Esophagus squamous epithelium (tissue), 5 donors: ENCODE results near the gene CSF2RB. TPM values are rescaled to one million over a fixed set of nuclear protein-coding genes. Genes with fewer than 3 reads are reported as not detected.

ENCODE experiments used
- DNase-seq: peaks from one replicate; lab custom pipeline; 2025; lab: John Stamatoyannopoulos, UW
- H3K27ac ChIP-seq, 4 donors: fragments of 200-600 bp; sonication (generic); one replicate each; pipeline ENCODE4 v1.5.1; 2016 to 2019; ENCODE audit warnings: mild to moderate bottlenecking in 1 of 4
- H3K27me3 ChIP-seq, 4 donors: fragments of 200-600 bp; sonication (generic); 1 replicate in 3 of 4; 2 replicates in 1 of 4; pipeline versions ENCODE4 v1.5.1 to v1.6.0; 2017 to 2021; ENCODE audit warnings: antibody characterized with exemption in 1 of 4
- H3K36me3 ChIP-seq, 3 donors: fragments of 200-600 bp; sonication (generic); one replicate each; pipeline ENCODE4 v1.5.1; 2016 to 2019
- H3K4me1 ChIP-seq, 3 donors: fragments of 200-600 bp; sonication (generic); one replicate each; pipeline ENCODE4 v1.5.1; 2017 to 2019
- H3K4me3 ChIP-seq, 4 donors: fragments of 200-600 bp; sonication (generic); 1 replicate in 3 of 4; 2 replicates in 1 of 4; pipeline ENCODE4 v1.5.1; 2016 to 2019; ENCODE audit warnings: mild to moderate bottlenecking in 2 of 4, moderate library complexity in 1 of 4
- H3K9me3 ChIP-seq, 3 donors: fragments of 200-600 bp; sonication (generic); one replicate each; pipeline ENCODE4 v1.5.1; 2016 to 2019
- POLR2A ChIP-seq, 4 donors: fragments of 450-650 bp; IDR thresholded peaks; one replicate each; pipeline ENCODE4 v1.6.1; 2017; ENCODE audit warnings: antibody characterized with exemption in 4 of 4, mild to moderate bottlenecking in 4 of 4, moderate library complexity in 3 of 4
- WGBS, 2 donors: methylation state at CpG; one replicate each; pipeline ENCODE4 v1.1.5; 2018; 5-methylcytosine and 5-hydroxymethylcytosine counted together
- intact Hi-C: fragments of 100-400 bp; cut with DNase I; formaldehyde crosslinking; loops from one replicate; pipeline ENCODE4 v1.15.0; 2022
- total RNA-seq, 4 donors: library from RNA; depleted of rRNA; stranded (reverse); fragments of >200 nt; gene quantifications; one replicate each; pipeline ENCODE4 v1.1.0, GENCODE V29; 2016
- TF ChIP-seq, protein P1 (sequence below), 6 experiments: fragments of 450-650 bp in 4 of 6; fragments of 200-600 bp in 2 of 6; sonication (generic) in 2 of 6; IDR thresholded peaks; one replicate each; pipeline ENCODE4 v1.5.1; 2016 to 2019; ENCODE audit warnings: antibody characterized with exemption in 6 of 6, mild to moderate bottlenecking in 4 of 6, moderate library complexity in 4 of 6
- donor health status: DM: yes; HTN: yes; CAD: no.

The CSF2RB gene
- total RNA-seq, 4 donors from 2014 or later: 1.5 to 6.1 (median 2.9) TPM

GRCh38 chr22:36979016-36979910, 65.8 kb downstream of the CSF2RB start:
- peaks cover 5 to 23% (median 5%) of the 10 kb centered on the region in 3 donors for H3K4me1 ChIP-seq
- intact Hi-C loops: loop anchor here (5.0 to 10.0 kb wide), 2 partner anchors 117 to 194 kb away; partner anchors contain the start of gene NCF4

DNA sequence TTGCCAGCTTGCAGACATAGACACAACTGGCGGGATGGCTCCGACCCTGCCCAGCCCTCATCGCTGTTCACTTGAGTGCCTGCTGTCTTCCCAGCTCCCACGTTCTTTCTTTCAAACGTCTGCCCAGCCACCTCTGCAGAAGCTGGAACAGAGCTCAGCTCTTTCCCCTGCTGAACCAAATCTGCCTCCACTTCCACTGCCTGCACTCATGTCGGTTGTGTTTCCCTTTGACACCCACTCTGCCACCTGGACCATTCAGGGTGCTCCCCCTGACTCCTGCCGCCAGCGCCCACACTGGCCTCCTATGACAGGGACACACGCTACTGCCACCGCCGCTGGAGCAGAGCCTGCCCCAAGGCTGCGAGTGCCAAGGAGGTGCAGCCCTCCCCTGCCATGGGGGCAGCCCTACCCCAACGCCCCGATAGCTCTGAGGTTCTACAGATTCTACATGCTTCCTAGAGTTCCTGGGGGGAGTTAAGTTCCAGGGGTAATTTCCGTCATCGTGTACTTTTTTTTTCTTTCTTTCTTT, 67.9 kb downstream of the CSF2RB start:
- Histone ChIP-seq H3K4me1 (peaks cover 5 to 30% (median 10%) of the 10 kb centered on the region in 3 donors), H3K9me3 (peaks cover 0 to 8% (median 7%) of the 10 kb centered on the region in 3 donors), H3K27me3 (peaks cover 0 to 39% (median 0%) of the 10 kb centered on the region in 4 donors), H3K27ac (no peak overlapping the region), H3K36me3 (no peaks in the 10 kb centered on the region), H3K4me3 (no peak overlapping the region)
- intact Hi-C loops: loop anchor here (10.0 kb wide), 1 partner anchor 63 kb away; no protein-coding TSS in a partner anchor
- no peak for TF ChIP-seq POLR2A (IDR thresholded peaks at IDR 0.05)
- TF ChIP-seq, protein P1, sequence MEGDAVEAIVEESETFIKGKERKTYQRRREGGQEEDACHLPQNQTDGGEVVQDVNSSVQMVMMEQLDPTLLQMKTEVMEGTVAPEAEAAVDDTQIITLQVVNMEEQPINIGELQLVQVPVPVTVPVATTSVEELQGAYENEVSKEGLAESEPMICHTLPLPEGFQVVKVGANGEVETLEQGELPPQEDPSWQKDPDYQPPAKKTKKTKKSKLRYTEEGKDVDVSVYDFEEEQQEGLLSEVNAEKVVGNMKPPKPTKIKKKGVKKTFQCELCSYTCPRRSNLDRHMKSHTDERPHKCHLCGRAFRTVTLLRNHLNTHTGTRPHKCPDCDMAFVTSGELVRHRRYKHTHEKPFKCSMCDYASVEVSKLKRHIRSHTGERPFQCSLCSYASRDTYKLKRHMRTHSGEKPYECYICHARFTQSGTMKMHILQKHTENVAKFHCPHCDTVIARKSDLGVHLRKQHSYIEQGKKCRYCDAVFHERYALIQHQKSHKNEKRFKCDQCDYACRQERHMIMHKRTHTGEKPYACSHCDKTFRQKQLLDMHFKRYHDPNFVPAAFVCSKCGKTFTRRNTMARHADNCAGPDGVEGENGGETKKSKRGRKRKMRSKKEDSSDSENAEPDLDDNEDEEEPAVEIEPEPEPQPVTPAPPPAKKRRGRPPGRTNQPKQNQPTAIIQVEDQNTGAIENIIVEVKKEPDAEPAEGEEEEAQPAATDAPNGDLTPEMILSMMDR (IDR thresholded peaks at IDR 0.05): no peak
- no peak for DNase-seq
- WGBS, 2 donors: 64 to 78% methylated on average over 11 to 13 of the region's 16 CpGs

More at GRCh38 chr22:36979016-36979910, 65.8 kb downstream of the CSF2RB start:
- H3K36me3 ChIP-seq: no peaks in the 10 kb centered on the region
- no peaks in the 10 kb centered on the region for H3K9me3 ChIP-seq
- peaks cover 0 to 35% (median 0%) of the 10 kb centered on the region in 4 donors for H3K27me3 ChIP-seq
- no peak for DNase-seq
- TF ChIP-seq, protein P1 (IDR thresholded peaks at IDR 0.05): no peak
- no peak for TF ChIP-seq POLR2A (IDR thresholded peaks at IDR 0.05)
- no peak overlapping the region for H3K27ac ChIP-seq
- H3K4me3 ChIP-seq: no peak overlapping the region
- WGBS, 2 donors: 82 to 89% methylated on average over 7 to 8 of the region's 13 CpGs

DNA sequence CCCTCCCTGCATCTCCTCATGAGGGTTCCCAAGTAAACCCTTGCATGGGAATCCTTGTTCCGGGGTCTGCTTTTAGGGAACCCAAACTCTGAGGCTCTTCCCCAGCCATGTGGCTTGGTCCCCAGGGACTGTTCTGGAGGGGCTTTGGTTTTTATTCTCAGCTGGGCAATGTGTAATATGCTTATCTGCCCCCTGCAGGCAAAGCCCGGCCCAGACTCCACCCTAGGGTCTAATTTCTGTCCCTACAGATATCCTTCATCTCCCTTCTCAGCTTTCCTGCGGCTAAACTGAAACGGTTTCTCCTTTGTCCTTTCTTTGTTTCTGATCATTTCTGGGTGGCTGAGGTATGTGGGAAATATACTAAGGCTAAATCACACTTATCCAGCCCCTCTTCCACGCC, 68.7 kb downstream of the CSF2RB start:
- peaks cover 5 to 29% (median 10%) of the 10 kb centered on the region in 3 donors for H3K4me1 ChIP-seq
- peaks cover 0 to 36% (median 0%) of the 10 kb centered on the region in 4 donors for H3K27me3 ChIP-seq
- TF ChIP-seq, protein P1 (IDR thresholded peaks at IDR 0.05): no peak
- TF ChIP-seq POLR2A (IDR thresholded peaks at IDR 0.05): no peak
- H3K27ac ChIP-seq: no peak overlapping the region
- intact Hi-C loops: loop anchor here (10.0 kb wide), 1 partner anchor 63 kb away; no protein-coding TSS in a partner anchor
- no peak for DNase-seq
- no peak overlapping the region for H3K4me3 ChIP-seq
- WGBS, 2 donors: 37 to 51% methylated on average over 4 to 5 of the region's 5 CpGs
- H3K9me3 ChIP-seq: peaks cover 0 to 8% (median 8%) of the 10 kb centered on the region in 3 donors
- no peaks in the 10 kb centered on the region for H3K36me3 ChIP-seq

- TF ChIP-seq POLR2A (IDR thresholded peaks at IDR 0.05): no peak
- TF ChIP-seq, protein P1 (IDR thresholded peaks at IDR 0.05): no peak
- no peak overlapping the region for H3K27ac ChIP-seq
- peaks cover 0 to 64% (median 0%) of the 10 kb centered on the region in 4 donors for H3K27me3 ChIP-seq
Measured at GRCh38 chr22:36985211-36985889, 71.9 kb downstream of the CSF2RB start.

More at GRCh38 chr22:36985211-36985889, 71.9 kb downstream of the CSF2RB start:
- DNase-seq: no peak
- intact Hi-C loops: loop anchor here (10.0 kb wide), 1 partner anchor 59 kb away; no protein-coding TSS in a partner anchor
- WGBS, 2 donors: 32 to 42% methylated on average over 9 to 10 of the region's 10 CpGs
- Histone ChIP-seq H3K36me3 (no peaks in the 10 kb centered on the region), H3K4me1 (peaks cover 0 to 13% (median 4%) of the 10 kb centered on the region in 3 donors), H3K4me3 (no peak overlapping the region), H3K9me3 (peaks cover 0 to 8% (median 8%) of the 10 kb centered on the region in 3 donors)
